K562 (cell line): ENCODE results near the gene MAPKAPK2. TPM values are rescaled to one million over a fixed set of nuclear protein-coding genes. Genes with fewer than 3 reads are reported as not detected.

ENCODE experiments used
- ATAC-seq: fragments of 200-7000 bp; cut with Tn5 transposase; 3 replicates; pipeline ENCODE4 v1.9.1; 2020; ENCODE audit warnings: moderate library complexity
- BruUV-seq: library from RNA; stranded (reverse); fragments of 400-500 nt; replicated peaks from 2 replicates; lab custom pipeline; 2021; lab: Mats Ljungman, UMichigan
- CTCF ChIA-PET: fragments of 300-600 bp; formaldehyde crosslinking; extraction: SDS; loops from one replicate; lab custom pipeline; 2021; ENCODE audit warnings: low intra/inter-chr PET ratio; lab: Yijun Ruan, JAX
- POLR2A ChIA-PET: fragments of 300-600, 350-650 bp; sonication (Branson Sonifier 250); formaldehyde crosslinking; extraction: SDS; loops from one replicate; lab custom pipeline; 2021; ENCODE audit warnings: antibody characterized with exemption, inconsistent platforms; lab: Yijun Ruan, JAX
- DNase-seq, 4 experiments: peaks; one replicate each; pipeline versions ENCODE4 v3.0.0 to v3.0.0-alpha.2; 2011 to 2018; ENCODE audit warnings: low spot score in 3 of 4, mixed read lengths in 3 of 4; ENCODE audit errors: extremely low read depth in 1 of 4
- FAIRE-seq: peaks from 2 replicates; lab custom pipeline; 2011; peaks lifted over from hg19 to GRCh38; lab: Jason Lieb, UNC
- H2AFZ ChIP-seq: 2 replicates; pipeline ENCODE4 v1.6.0; 2011; ENCODE audit warnings: low read depth, low read length, control low read depth, inconsistent platforms
- H3K27ac ChIP-seq: fragments of 200-600 bp; 3 replicates; pipeline ENCODE4 v1.8.0; 2011; ENCODE audit warnings: low read depth, mild to moderate bottlenecking, control low read depth, inconsistent platforms, low read length, moderate library complexity, mixed read lengths; ENCODE audit errors: extremely low read depth
- H3K27me3 ChIP-seq, 2 experiments: fragments of 300-600 bp in 1 of 2; 2 replicates in 1 of 2; 3 replicates in 1 of 2; pipeline versions ENCODE4 v1.6.0 to v1.8.0; 2011; ENCODE audit warnings: inconsistent platforms in 2 of 2, low read length in 2 of 2, mild to moderate bottlenecking in 1 of 2, mixed read lengths in 1 of 2, moderate library complexity in 1 of 2; ENCODE audit not compliant: control insufficient read depth in 2 of 2, insufficient read depth in 2 of 2
- H3K36me3 ChIP-seq: fragments of 300-600 bp; 3 replicates; pipeline ENCODE4 v1.8.0; 2011; ENCODE audit warnings: mild to moderate bottlenecking, low read length, inconsistent platforms; ENCODE audit not compliant: control insufficient read depth, insufficient read depth
- H3K4me1 ChIP-seq, 2 experiments: fragments of 200-600 bp in 1 of 2; replicated peaks in 1 of 2; 2 replicates in 1 of 2; 3 replicates in 1 of 2; pipeline versions ENCODE4 v1.5.1 to v1.8.0; 2011; ENCODE audit warnings: inconsistent platforms in 2 of 2, low read length in 2 of 2, mild to moderate bottlenecking in 1 of 2, mixed read lengths in 1 of 2, moderate library complexity in 1 of 2; ENCODE audit not compliant: control insufficient read depth in 2 of 2, insufficient read depth in 2 of 2
- H3K4me2 ChIP-seq: 2 replicates; pipeline ENCODE4 v1.6.1; 2011; ENCODE audit warnings: low read length, control low read depth, inconsistent platforms, mixed read lengths; ENCODE audit not compliant: insufficient read depth
- H3K4me3 ChIP-seq: fragments of 200-600 bp; sonication (generic), shearing (Covaris generic); 2 replicates; pipeline ENCODE4 v1.5.1; 2016; ENCODE audit warnings: control low read depth, inconsistent platforms
- H3K79me2 ChIP-seq: fragments of 200-600 bp; 3 replicates; pipeline ENCODE4 v1.8.0; 2011; ENCODE audit warnings: low read length, inconsistent platforms; ENCODE audit not compliant: control insufficient read depth, insufficient read depth
- H3K9ac ChIP-seq, 2 experiments: 2 replicates each; pipeline versions ENCODE4 v1.6.0 to v1.6.1; 2011; ENCODE audit warnings: low read depth in 2 of 2, low read length in 2 of 2, control low read depth in 1 of 2, inconsistent platforms in 1 of 2, mild to moderate bottlenecking in 1 of 2, mixed read lengths in 1 of 2; ENCODE audit not compliant: insufficient read depth in 1 of 2
- H3K9me1 ChIP-seq: one replicate; pipeline ENCODE4 v1.6.0; 2011; ENCODE audit warnings: inconsistent platforms, mild to moderate bottlenecking, low read length, moderate library complexity; ENCODE audit not compliant: control insufficient read depth, insufficient read depth
- H3K9me3 ChIP-seq: replicated peaks from 2 replicates; pipeline ENCODE4 v1.5.1; 2011; ENCODE audit warnings: low read depth, low read length, inconsistent platforms; ENCODE audit not compliant: control insufficient read depth, insufficient read depth
- H4K20me1 ChIP-seq: replicated peaks from 2 replicates; pipeline ENCODE4 v1.6.1; 2011; ENCODE audit warnings: low read length, inconsistent platforms, mixed read lengths; ENCODE audit not compliant: control insufficient read depth, insufficient read depth
- DMBX1 ChIP-seq: fragments of 250-450 bp; sonication (Bioruptor Pico); IDR thresholded peaks from 2 replicates; pipeline ENCODE4 v1.8.0; 2022; ENCODE audit warnings: inconsistent platforms, mild to moderate bottlenecking, moderate library complexity, borderline replicate concordance
- E2F3 ChIP-seq: fragments of 250-450 bp; sonication (Bioruptor Pico); IDR thresholded peaks from 2 replicates; pipeline ENCODE4 v1.4.0; 2020; ENCODE audit warnings: mild to moderate bottlenecking
- ESRRA ChIP-seq: fragments of 450-650 bp; IDR thresholded peaks from 2 replicates; pipeline ENCODE4 v1.6.1; 2014; ENCODE audit warnings: low read depth, mild to moderate bottlenecking, moderate library complexity, borderline replicate concordance
- FOXK1 ChIP-seq: sonication (generic); formaldehyde crosslinking; IDR thresholded peaks from 2 replicates; pipeline ENCODE4 v1.8.0; 2022; ENCODE audit warnings: missing genetic modification reagents, mild to moderate bottlenecking, borderline replicate concordance
- GABPA ChIP-seq: fragments of 200-800 bp; sonication (Bioruptor generic); conservative IDR thresholded peaks from 2 replicates; pipeline ENCODE4 v1.6.1; 2016; ENCODE audit warnings: low read depth, missing genetic modification characterization, missing compliant biosample characterization
- JUND ChIP-seq, 2 experiments: IDR thresholded peaks; 2 replicates in 1 of 2; 3 replicates in 1 of 2; pipeline ENCODE4 v1.6.1; 2011; ENCODE audit warnings: borderline replicate concordance in 2 of 2, low read depth in 2 of 2, low read length in 2 of 2, improper control_type of control experiment in 1 of 2, missing biosample characterization in 1 of 2, missing genetic modification characterization in 1 of 2, missing genetic modification reagents in 1 of 2
- PCBP1 ChIP-seq: fragments of 200-400 bp; formaldehyde crosslinking; IDR thresholded peaks from 2 replicates; pipeline ENCODE4 v1.6.1; 2018; ENCODE audit warnings: mild to moderate bottlenecking, low read depth, low read length; ENCODE audit not compliant: poor library complexity, severe bottlenecking
- YY1 ChIP-seq, 3 experiments: IDR thresholded peaks; 2 replicates each; pipeline ENCODE4 v1.6.1; 2011; ENCODE audit warnings: low read length in 2 of 3, mild to moderate bottlenecking in 2 of 3, moderate library complexity in 2 of 3, borderline replicate concordance in 1 of 3, control low read depth in 1 of 3, low read depth in 1 of 3; ENCODE audit not compliant: insufficient read depth in 3 of 3, insufficient replicate concordance in 2 of 3, control insufficient read depth in 1 of 3, insufficient read length in 1 of 3; ENCODE audit errors: extremely low read depth in 1 of 3
- ZNF436 ChIP-seq: fragments of 250-450, 450-650 bp; sonication (Bioruptor Pico); formaldehyde crosslinking; IDR thresholded peaks from 2 replicates; pipeline ENCODE4 v1.7.0; 2020; ENCODE audit warnings: mild to moderate bottlenecking
- whole genome bisulfite sequencing: fragments of 100-300 bp; shearing (Covaris generic); methylation state at CpG from one replicate; pipeline ENCODE4 v1.1.6; 2016; ENCODE audit warnings: low coverage, mixed read lengths; ENCODE audit not compliant: insufficient coverage; ENCODE audit errors: missing lambda C conversion rate; 5-methylcytosine and 5-hydroxymethylcytosine counted together
- in situ Hi-C: fragments of 300-500 bp; cut with MboI; formaldehyde crosslinking; loops from 4 replicates; pipeline ENCODE4 v1.15.0; 2018; ENCODE audit warnings: inconsistent platforms, mixed read lengths
- intact Hi-C: fragments of 100-400 bp; cut with micrococcal nuclease; formaldehyde crosslinking; loops from 2 replicates; pipeline ENCODE4 v1.14.2; 2022
- polyA plus RNA-seq, 8 experiments: library from polyadenylated mRNA; depleted of rRNA in 4 of 8; stranded (reverse) in 5 of 8; unstranded in 3 of 8; fragments of >200 nt; fragmentation: Nextera tagmentation in 2 of 8; fragmentation: Illumina TruSeq in 1 of 8; extraction: Ambion mirVana in 2 of 8; extraction: Trizol in 1 of 8; gene quantifications; 2 replicates each; pipeline versions ENCODE4 v1.2.1 to v1.2.3, GENCODE V29; 2011 to 2014; ENCODE audit warnings: inconsistent platforms in 1 of 8, missing spikeins in 1 of 8
- total RNA-seq, 7 experiments: library from RNA; depleted of rRNA in 6 of 7; stranded (reverse); fragments of >200 nt in 6 of 7; fragmentation: Illumina TruSeq in 2 of 7; extraction: Trizol in 2 of 7; gene quantifications; 2 replicates each; pipeline versions ENCODE4 v1.2.1 to v1.2.3, GENCODE V29; 2011 to 2021; ENCODE audit warnings: low replicate concordance in 1 of 7
- TF ChIP-seq, protein P1 (sequence below), 2 experiments: fragments of 450-650 bp in 1 of 2; sonication (generic) in 1 of 2; formaldehyde crosslinking in 1 of 2; IDR thresholded peaks in 1 of 2; conservative IDR thresholded peaks in 1 of 2; 2 replicates each; pipeline versions ENCODE4 v1.6.1 to v1.8.1; 2016 to 2023; ENCODE audit warnings: mild to moderate bottlenecking in 2 of 2, moderate library complexity in 2 of 2, inconsistent platforms in 1 of 2, missing genetic modification reagents in 1 of 2
- TF ChIP-seq, protein P2 (sequence below): sonication (generic); formaldehyde crosslinking; IDR thresholded peaks from 2 replicates; pipeline ENCODE4 v1.4.0; 2020; ENCODE audit warnings: mild to moderate bottlenecking, missing genetic modification reagents
- TF ChIP-seq, protein P3 (sequence below): sonication (generic); formaldehyde crosslinking; IDR thresholded peaks from 2 replicates; pipeline ENCODE4 v1.8.1; 2023; ENCODE audit warnings: mild to moderate bottlenecking, missing genetic modification reagents, moderate library complexity

Gene MAPKAPK2
- total and polyA plus RNA-seq, 9 of the 15 experiments (the other 6 are each of a cell fraction or from before 2014, with no cell fraction given) = 0.63 to 94.2 (median 52.1) TPM

DNA sequence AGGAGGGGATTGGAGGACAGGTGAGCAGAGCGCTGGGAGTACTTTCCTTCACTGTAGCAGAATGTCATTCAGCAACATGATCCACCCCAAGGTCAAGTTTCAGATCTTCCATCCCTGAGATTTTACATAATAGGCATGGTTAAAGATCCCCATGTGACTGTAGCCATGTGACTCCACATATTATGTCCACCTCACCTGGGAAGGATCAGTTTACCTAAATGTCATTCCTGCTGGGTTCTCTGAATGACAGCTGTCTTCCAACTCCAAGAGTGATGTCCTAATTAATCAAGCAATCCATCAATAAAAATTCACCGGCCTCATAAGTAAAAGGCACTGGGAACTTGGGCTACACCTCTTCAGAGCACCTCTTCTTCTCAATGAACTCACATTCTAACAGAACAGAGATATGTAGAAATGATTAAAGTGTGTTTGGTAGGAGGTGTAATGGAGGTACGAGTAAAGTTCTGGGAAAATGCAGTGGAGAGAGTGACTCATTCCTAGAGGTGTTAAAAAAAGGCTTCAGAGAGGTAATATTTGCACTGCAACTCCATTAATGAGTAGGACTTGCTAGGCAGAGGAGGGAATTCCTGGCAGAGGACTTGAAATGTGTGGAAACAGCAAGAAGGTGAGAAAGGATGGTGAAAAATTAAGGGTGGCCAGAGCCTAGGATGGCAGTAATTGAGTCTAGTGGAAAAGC is 22.2 kb upstream of the MAPKAPK2 start:
- H3K9me1 ChIP-seq = no peaks in the 10 kb centered on the region
- ATAC-seq = no peak
- peaks cover 37 to 56% of the 10 kb centered on the region in 2 experiments for H3K4me1 ChIP-seq
- H3K27me3 ChIP-seq = no peaks in the 10 kb centered on the region
- H2AFZ ChIP-seq = peak overlapping the region; percentile 87
- no peaks in the 10 kb centered on the region for H3K36me3 ChIP-seq
- ChIA-PET POLR2A (interaction anchor here (0.8 to 7.4 kb wide), 9 partner anchors 11 to 29 kb away, joined by 3 to 59 read pairs (median 6); partner anchors contain the start of genes DYRK3 and MAPKAPK2), CTCF (interaction anchor here (0.8 to 4.5 kb wide), 5 partner anchors 28 to 201 kb away, joined by 3 to 63 read pairs (median 13); partner anchors contain the start of gene DYRK3)
- H3K27ac ChIP-seq = no peak overlapping the region
- FAIRE-seq = no peak
- no peaks in the 10 kb centered on the region for H3K9me3 ChIP-seq
- intact Hi-C loops = loop anchor here (5.0 kb wide), 1 partner anchor 170 kb away; no protein-coding TSS in a partner anchor
- H3K4me2 ChIP-seq = peak overlapping the region; percentile 3; the same call in 1 of the 2 replicates
- in situ Hi-C loops = no loop called here
- no TSS peak for BruUV-seq
- DNase-seq = peak in 1 of 4 experiments; percentile 23
- H3K4me3 ChIP-seq = no peak overlapping the region
- 31% methylated on average over 3 of the region's 3 CpGs for WGBS
- no peaks in the 10 kb centered on the region for H3K79me2 ChIP-seq
- no peak overlapping the region for H3K9ac ChIP-seq
- H4K20me1 ChIP-seq = no peaks in the 10 kb centered on the region
- TF ChIP-seq ESRRA (peak; percentile 35; the same call in 1 of the 2 replicates), JUND (IDR thresholded peaks at IDR 0.05; ENCODE audit: borderline replicate concordance, low read depth, low read length) (peak; percentile 71), JUND (tag; IDR thresholded peaks at IDR 0.05; ENCODE audit: borderline replicate concordance, low read depth, low read length) (peak; percentile 76; the same call in 2 of the 3 replicates), YY1 (IDR thresholded peaks at IDR 0.05; ENCODE audit: borderline replicate concordance in 1 of 3, control insufficient read depth in 1 of 3, extremely low read depth in 1 of 3, insufficient read depth in 3 of 3, insufficient read length in 1 of 3, insufficient replicate concordance in 2 of 3, low read depth in 1 of 3, low read length in 2 of 3) (no peak), PCBP1 (no peak), ZNF436 (CRISPR knock-in tag) (no peak), GABPA (tag) (no peak), E2F3 (CRISPR knock-in tag) (no peak), FOXK1 (CRISPR knock-in tag) (no peak), DMBX1 (CRISPR knock-in tag) (no peak)
- TF ChIP-seq, protein P1, sequence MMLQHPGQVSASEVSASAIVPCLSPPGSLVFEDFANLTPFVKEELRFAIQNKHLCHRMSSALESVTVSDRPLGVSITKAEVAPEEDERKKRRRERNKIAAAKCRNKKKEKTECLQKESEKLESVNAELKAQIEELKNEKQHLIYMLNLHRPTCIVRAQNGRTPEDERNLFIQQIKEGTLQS (IDR thresholded peaks at IDR 0.05) = peak; percentile 66; the same call in 1 of the 2 replicates
- TF ChIP-seq, protein P1 (CRISPR knock-in tag; conservative IDR thresholded peaks at IDR 0.05) = no peak
- TF ChIP-seq, protein P2, sequence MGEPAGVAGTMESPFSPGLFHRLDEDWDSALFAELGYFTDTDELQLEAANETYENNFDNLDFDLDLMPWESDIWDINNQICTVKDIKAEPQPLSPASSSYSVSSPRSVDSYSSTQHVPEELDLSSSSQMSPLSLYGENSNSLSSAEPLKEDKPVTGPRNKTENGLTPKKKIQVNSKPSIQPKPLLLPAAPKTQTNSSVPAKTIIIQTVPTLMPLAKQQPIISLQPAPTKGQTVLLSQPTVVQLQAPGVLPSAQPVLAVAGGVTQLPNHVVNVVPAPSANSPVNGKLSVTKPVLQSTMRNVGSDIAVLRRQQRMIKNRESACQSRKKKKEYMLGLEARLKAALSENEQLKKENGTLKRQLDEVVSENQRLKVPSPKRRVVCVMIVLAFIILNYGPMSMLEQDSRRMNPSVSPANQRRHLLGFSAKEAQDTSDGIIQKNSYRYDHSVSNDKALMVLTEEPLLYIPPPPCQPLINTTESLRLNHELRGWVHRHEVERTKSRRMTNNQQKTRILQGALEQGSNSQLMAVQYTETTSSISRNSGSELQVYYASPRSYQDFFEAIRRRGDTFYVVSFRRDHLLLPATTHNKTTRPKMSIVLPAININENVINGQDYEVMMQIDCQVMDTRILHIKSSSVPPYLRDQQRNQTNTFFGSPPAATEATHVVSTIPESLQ (CRISPR knock-in tag) = no peak
- TF ChIP-seq, protein P3, sequence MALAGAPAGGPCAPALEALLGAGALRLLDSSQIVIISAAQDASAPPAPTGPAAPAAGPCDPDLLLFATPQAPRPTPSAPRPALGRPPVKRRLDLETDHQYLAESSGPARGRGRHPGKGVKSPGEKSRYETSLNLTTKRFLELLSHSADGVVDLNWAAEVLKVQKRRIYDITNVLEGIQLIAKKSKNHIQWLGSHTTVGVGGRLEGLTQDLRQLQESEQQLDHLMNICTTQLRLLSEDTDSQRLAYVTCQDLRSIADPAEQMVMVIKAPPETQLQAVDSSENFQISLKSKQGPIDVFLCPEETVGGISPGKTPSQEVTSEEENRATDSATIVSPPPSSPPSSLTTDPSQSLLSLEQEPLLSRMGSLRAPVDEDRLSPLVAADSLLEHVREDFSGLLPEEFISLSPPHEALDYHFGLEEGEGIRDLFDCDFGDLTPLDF (CRISPR knock-in tag) = no peak
